Measurements from ENCODE around the gene AP4S1. TPM values are rescaled to one million over a fixed set of nuclear protein-coding genes. Genes with fewer than 3 reads are reported as not detected.

AP4S1 gene
- total and polyA plus RNA-seq, 2 of the 8 experiments (the other 6 are each of a cell fraction or from before 2014, with no cell fraction given) = 2.8 to 9.9 TPM

DNA sequence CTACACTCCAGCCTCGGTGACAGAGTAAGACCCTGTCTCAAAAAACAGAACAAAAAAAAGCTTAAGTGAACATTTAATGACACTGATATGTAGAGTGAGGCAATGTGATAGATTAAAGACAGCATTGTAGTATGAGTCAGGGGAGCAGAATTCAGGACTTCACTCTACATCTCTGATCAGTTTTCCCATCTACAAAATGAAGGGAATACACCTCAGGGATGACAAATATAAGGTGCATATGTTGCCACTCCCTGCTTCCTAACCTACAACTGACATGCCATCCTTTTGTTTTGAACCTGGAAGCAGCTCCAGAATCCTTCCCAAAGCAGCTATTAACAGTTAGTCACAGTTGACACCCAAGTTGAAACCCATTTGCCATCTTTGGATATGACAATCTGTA, 31.6 kb downstream of the AP4S1 start:
- Histone ChIP-seq H2AFZ (ENCODE audit: low read length) (no peak overlapping the region), H2BK20ac (ENCODE audit: low read length) (no peak overlapping the region), H4K91ac (replicated peaks; ENCODE audit: insufficient read length, low read length) (no peak overlapping the region), H3K4ac (replicated peaks; ENCODE audit: insufficient read length, low read depth, low read length) (no peak overlapping the region), H3K4me1 (replicated peaks in 1 of 4; ENCODE audit: control insufficient read depth in 3 of 4, insufficient read depth in 4 of 4, low read length in 3 of 4) (peaks cover 4 to 8% (median 5%) of the 10 kb centered on the region in 4 experiments; a peak in 5 of 7 replicates), H4K5ac (ENCODE audit: insufficient read length, low read depth, low read length) (no peak overlapping the region), H3K56ac (replicated peaks; ENCODE audit: insufficient read length, low read depth, low read length) (no peak overlapping the region), H3K9me3 (ENCODE audit: insufficient read depth in 2 of 2, low read depth in 1 of 2, low read length in 1 of 2) (no peaks in the 10 kb centered on the region), H3K36me3 (ENCODE audit: control insufficient read depth in 2 of 4, insufficient read depth in 4 of 4, low read length in 3 of 4) (no peaks in the 10 kb centered on the region), H3K23ac (ENCODE audit: insufficient read length) (no peak overlapping the region), H3K79me2 (ENCODE audit: control insufficient read depth in 1 of 2, insufficient read depth in 2 of 2, low read length in 2 of 2) (no peaks in the 10 kb centered on the region; a peak in 1 of 4 replicates), H4K8ac (ENCODE audit: extremely low read depth, insufficient read depth, low read length) (no peak overlapping the region), H3K4me3 (ENCODE audit: extremely low read depth in 1 of 4, insufficient read depth in 2 of 4, low read depth in 3 of 4, low read length in 4 of 4) (no peak overlapping the region), H3K23me2 (ENCODE audit: low read depth, low read length) (peaks cover 2% of the 10 kb centered on the region; the same call in 1 of the 2 replicates), H2BK5ac (ENCODE audit: low read depth, low read length) (no peak overlapping the region), H3K9ac (replicated peaks in 1 of 4; ENCODE audit: extremely low read depth in 1 of 4, low read depth in 3 of 4, low read length in 3 of 4) (no peak overlapping the region), H4K20me1 (replicated peaks in 1 of 2; ENCODE audit: control insufficient read depth in 1 of 2, insufficient read depth in 2 of 2, low read length in 2 of 2) (no peaks in the 10 kb centered on the region), H2BK15ac (ENCODE audit: low read length) (no peak overlapping the region), H3K27me3 (replicated peaks in 1 of 4; ENCODE audit: control insufficient read depth in 3 of 4, extremely low read depth in 1 of 4, insufficient read depth in 3 of 4, low read length in 3 of 4) (no peaks in the 10 kb centered on the region), H3K79me1 (ENCODE audit: low read depth, low read length) (no peaks in the 10 kb centered on the region), H3K14ac (ENCODE audit: insufficient read length) (no peak overlapping the region), H2AK5ac (ENCODE audit: low read depth, low read length) (no peak overlapping the region), H2BK120ac (replicated peaks; ENCODE audit: low read depth, low read length) (no peak overlapping the region), H3K4me2 (ENCODE audit: insufficient read depth in 1 of 2, low read depth in 2 of 2, low read length in 2 of 2) (no peak overlapping the region), H3K27ac (ENCODE audit: low read depth, low read length) (no peak overlapping the region), H2BK12ac (ENCODE audit: low read depth, low read length) (no peak overlapping the region), H3K18ac (ENCODE audit: extremely low read depth, low read length) (no peak overlapping the region)
- CTCF ChIA-PET (ENCODE audit: partially characterized antibody) = interaction anchor here (0.9 to 2.4 kb wide), 4 partner anchors 10 to 27 kb away, joined by 3 to 9 read pairs (median 6); no protein-coding TSS in a partner anchor
- FAIRE-seq = no peak
- no peak for DNase-seq (ENCODE audit: low read depth in 1 of 2, low spot score in 2 of 2)
- POLR2A ChIA-PET (ENCODE audit: partially characterized antibody) = interaction anchor here (1.3 kb wide), 1 partner anchor 30 kb away, joined by 7 read pairs; the partner anchor contains the start of gene STRN3
- 78% methylated on average over 1 of the region's 1 CpG; no CpG with 5 or more reads in 1 of the 2 experiments for WGBS, 2 experiments (ENCODE audit: extremely low coverage in 1 of 2, insufficient coverage in 1 of 2, insufficient read length in 1 of 2, insufficient replicate concordance in 2 of 2, low coverage in 1 of 2, low lambda C conversion rate in 2 of 2, missing lambda C conversion rate in 1 of 2)
- TF ChIP-seq HDAC2 (IDR thresholded peaks at IDR 0.05; ENCODE audit: borderline replicate concordance in 1 of 2, low read depth in 2 of 2, low read length in 2 of 2) (no peak), GABPA (IDR thresholded peaks at IDR 0.05; ENCODE audit: borderline replicate concordance, insufficient read depth, low read length) (no peak), KDM4A (IDR thresholded peaks at IDR 0.05; ENCODE audit: low read depth, low read length, severe bottlenecking) (no peak)
